Thyroid gland (tissue), 4 donors: Measurements from ENCODE around the gene B3GNT5.

Experiments used
- POLR2A ChIP-seq, 2 donors: fragments of 450-650 bp; IDR thresholded peaks; one replicate each; pipeline ENCODE4 v1.6.1; 2017; ENCODE audit warnings: antibody characterized with exemption in 2 of 2, mild to moderate bottlenecking in 2 of 2, moderate library complexity in 1 of 2
- TF ChIP-seq, protein P1 (sequence below), 6 experiments: fragments of 200-600 bp in 3 of 6; fragments of 450-650 bp in 3 of 6; sonication (generic) in 3 of 6; IDR thresholded peaks; one replicate each; pipeline ENCODE4 v1.5.1; 2016 to 2019; ENCODE audit warnings: antibody characterized with exemption in 6 of 6, mild to moderate bottlenecking in 2 of 6, inconsistent platforms in 1 of 6, moderate library complexity in 1 of 6

DNA sequence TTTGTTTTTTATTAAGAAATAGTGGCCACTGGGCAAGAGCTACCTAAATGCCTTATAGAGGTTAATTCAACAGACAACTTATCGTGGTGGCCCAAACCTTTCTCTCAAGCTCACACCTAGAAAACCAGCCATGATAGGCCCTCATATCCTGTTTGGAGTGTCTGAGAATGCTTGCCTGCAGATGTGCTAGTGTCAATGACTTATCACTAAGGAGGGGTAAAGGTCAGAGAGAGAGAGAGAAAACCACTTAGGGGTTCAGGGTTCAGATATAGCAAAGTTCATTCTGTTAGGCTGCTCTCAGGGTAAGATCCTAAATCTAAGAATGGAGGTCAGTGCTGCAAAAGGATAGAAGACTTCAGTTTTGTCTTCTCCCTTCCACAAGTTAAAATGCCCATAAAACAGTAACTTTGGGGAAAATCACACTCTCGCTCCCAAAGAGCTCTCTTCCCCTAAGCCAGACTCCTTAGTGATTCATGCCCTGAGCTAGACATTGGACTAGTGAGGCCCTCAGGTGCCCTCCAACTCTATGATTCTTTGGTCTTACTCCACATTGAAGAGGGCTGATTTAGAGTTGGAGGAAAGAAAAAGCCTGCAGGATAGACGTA lies 30.3 kb upstream of the B3GNT5 start:
- no peak for TF ChIP-seq POLR2A (IDR thresholded peaks at IDR 0.05)
- TF ChIP-seq, protein P1, sequence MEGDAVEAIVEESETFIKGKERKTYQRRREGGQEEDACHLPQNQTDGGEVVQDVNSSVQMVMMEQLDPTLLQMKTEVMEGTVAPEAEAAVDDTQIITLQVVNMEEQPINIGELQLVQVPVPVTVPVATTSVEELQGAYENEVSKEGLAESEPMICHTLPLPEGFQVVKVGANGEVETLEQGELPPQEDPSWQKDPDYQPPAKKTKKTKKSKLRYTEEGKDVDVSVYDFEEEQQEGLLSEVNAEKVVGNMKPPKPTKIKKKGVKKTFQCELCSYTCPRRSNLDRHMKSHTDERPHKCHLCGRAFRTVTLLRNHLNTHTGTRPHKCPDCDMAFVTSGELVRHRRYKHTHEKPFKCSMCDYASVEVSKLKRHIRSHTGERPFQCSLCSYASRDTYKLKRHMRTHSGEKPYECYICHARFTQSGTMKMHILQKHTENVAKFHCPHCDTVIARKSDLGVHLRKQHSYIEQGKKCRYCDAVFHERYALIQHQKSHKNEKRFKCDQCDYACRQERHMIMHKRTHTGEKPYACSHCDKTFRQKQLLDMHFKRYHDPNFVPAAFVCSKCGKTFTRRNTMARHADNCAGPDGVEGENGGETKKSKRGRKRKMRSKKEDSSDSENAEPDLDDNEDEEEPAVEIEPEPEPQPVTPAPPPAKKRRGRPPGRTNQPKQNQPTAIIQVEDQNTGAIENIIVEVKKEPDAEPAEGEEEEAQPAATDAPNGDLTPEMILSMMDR (IDR thresholded peaks at IDR 0.05), result no peak
